H9 (cell line): ENCODE results near the gene ADAMTS6. TPM values are rescaled to one million over a fixed set of nuclear protein-coding genes. Genes with fewer than 3 reads are reported as not detected.

ENCODE experiments used
- DNase-seq: peaks from one replicate; pipeline ENCODE4 v3.0.0-alpha.2; 2017
- H2AFZ ChIP-seq: one replicate; pipeline ENCODE4 v1.6.1; 2013; ENCODE audit warnings: mild to moderate bottlenecking, low read length, control low read depth, moderate library complexity
- H2AK5ac ChIP-seq: 2 replicates; pipeline ENCODE4 v1.6.1; 2013; ENCODE audit warnings: low read length, control low read depth, mixed read lengths; ENCODE audit not compliant: insufficient read length
- H2BK120ac ChIP-seq: one replicate; pipeline ENCODE4 v1.6.1; 2013; ENCODE audit warnings: low read depth, mild to moderate bottlenecking, low read length, control low read depth, inconsistent platforms; ENCODE audit not compliant: poor library complexity, severe bottlenecking
- H2BK12ac ChIP-seq: 2 replicates; pipeline ENCODE4 v1.6.1; 2013; ENCODE audit warnings: low read length, control low read depth, mixed read lengths, low read depth; ENCODE audit not compliant: insufficient read length
- H2BK15ac ChIP-seq: 2 replicates; pipeline ENCODE4 v1.6.1; 2013; ENCODE audit warnings: low read depth, low read length, control low read depth
- H2BK20ac ChIP-seq: one replicate; pipeline ENCODE4 v1.6.1; 2013; ENCODE audit warnings: low read depth, mild to moderate bottlenecking, low read length, control low read depth, inconsistent platforms; ENCODE audit not compliant: poor library complexity, severe bottlenecking
- H2BK5ac ChIP-seq: 2 replicates; pipeline ENCODE4 v1.6.1; 2013; ENCODE audit warnings: low read length, control low read depth, mixed read lengths; ENCODE audit not compliant: insufficient read length
- H3K14ac ChIP-seq: 2 replicates; pipeline ENCODE4 v1.6.1; 2013; ENCODE audit warnings: low read length, control low read depth; ENCODE audit not compliant: insufficient read depth
- H3K18ac ChIP-seq: 2 replicates; pipeline ENCODE4 v1.6.1; 2013; ENCODE audit warnings: low read depth, mild to moderate bottlenecking, mixed read lengths, low read length, control low read depth; ENCODE audit not compliant: insufficient read length
- H3K23ac ChIP-seq: 2 replicates; pipeline ENCODE4 v1.6.1; 2013; ENCODE audit warnings: low read length, control low read depth, mixed read lengths, low read depth; ENCODE audit not compliant: insufficient read length
- H3K23me2 ChIP-seq: 2 replicates; pipeline ENCODE4 v1.6.1; 2013; ENCODE audit warnings: low read depth, mild to moderate bottlenecking, mixed read lengths, low read length, control low read depth; ENCODE audit not compliant: insufficient read length, poor library complexity, severe bottlenecking
- H3K27ac ChIP-seq: 2 replicates; pipeline ENCODE4 v1.5.1; 2013; ENCODE audit warnings: low read length, control low read depth, mixed read lengths, low read depth; ENCODE audit not compliant: insufficient read length
- H3K27me3 ChIP-seq: 2 replicates; pipeline ENCODE4 v1.6.1; 2013; ENCODE audit warnings: low read length, control low read depth, inconsistent platforms; ENCODE audit not compliant: insufficient read depth
- H3K4ac ChIP-seq: 2 replicates; pipeline ENCODE4 v1.6.1; 2013; ENCODE audit warnings: low read depth, mild to moderate bottlenecking, control low read depth, inconsistent platforms, low read length, moderate library complexity
- H3K4me1 ChIP-seq: 2 replicates; pipeline ENCODE4 v1.6.1; 2013; ENCODE audit warnings: low read length, control low read depth, inconsistent platforms; ENCODE audit not compliant: insufficient read depth
- H3K4me2 ChIP-seq: 2 replicates; pipeline ENCODE4 v1.6.1; 2013; ENCODE audit warnings: low read length, control low read depth, mixed read lengths; ENCODE audit not compliant: insufficient read length, insufficient read depth
- H3K56ac ChIP-seq: 2 replicates; pipeline ENCODE4 v1.6.1; 2013; ENCODE audit warnings: low read depth, mild to moderate bottlenecking, mixed read lengths, low read length, control low read depth; ENCODE audit not compliant: insufficient read length
- H3K79me1 ChIP-seq: 2 replicates; pipeline ENCODE4 v1.6.1; 2013; ENCODE audit warnings: low read depth, mild to moderate bottlenecking, moderate library complexity, low read length, control low read depth, inconsistent platforms; ENCODE audit not compliant: insufficient read depth, poor library complexity, severe bottlenecking
- H3K79me2 ChIP-seq: 2 replicates; pipeline ENCODE4 v1.6.1; 2013; ENCODE audit warnings: low read length, control low read depth, inconsistent platforms; ENCODE audit not compliant: insufficient read depth
- H3K9ac ChIP-seq: 2 replicates; pipeline ENCODE4 v1.6.1; 2013; ENCODE audit warnings: low read length, control low read depth, mixed read lengths; ENCODE audit not compliant: insufficient read length; ENCODE audit errors: extremely low read depth
- H3K9me3 ChIP-seq: one replicate; pipeline ENCODE4 v1.6.1; 2013; ENCODE audit warnings: low read depth, low read length, inconsistent platforms; ENCODE audit not compliant: control insufficient read depth
- H3T11ph ChIP-seq: one replicate; pipeline ENCODE4 v1.6.1; 2013; ENCODE audit warnings: mild to moderate bottlenecking, low read length, control low read depth, inconsistent platforms
- H4K20me1 ChIP-seq: one replicate; pipeline ENCODE4 v1.6.1; 2013; ENCODE audit not compliant: control insufficient read depth, insufficient read length, insufficient read depth
- H4K5ac ChIP-seq: 2 replicates; pipeline ENCODE4 v1.6.1; 2013; ENCODE audit warnings: low read depth, mild to moderate bottlenecking, mixed read lengths, low read length, control low read depth; ENCODE audit not compliant: insufficient read length
- H4K8ac ChIP-seq: replicated peaks from 2 replicates; pipeline ENCODE4 v1.6.1; 2013; ENCODE audit warnings: low read length, control low read depth, mixed read lengths, low read depth; ENCODE audit not compliant: insufficient read length
- H4K91ac ChIP-seq: 2 replicates; pipeline ENCODE4 v1.6.1; 2013; ENCODE audit warnings: low read depth, mild to moderate bottlenecking, moderate library complexity, mixed read lengths, low read length, control low read depth; ENCODE audit not compliant: insufficient read length
- H3K27ac Mint-ChIP-seq, 3 experiments: 2 replicates in 2 of 3; 3 replicates in 1 of 3; pipeline ENCODE4 v1.8.0; 2020 to 2021; ENCODE audit warnings: mixed read lengths in 3 of 3, mild to moderate bottlenecking in 1 of 3, moderate library complexity in 1 of 3
- H3K27me3 Mint-ChIP-seq: 2 replicates; pipeline ENCODE4 v1.8.0; 2021; ENCODE audit warnings: low read depth, mild to moderate bottlenecking, moderate library complexity, mixed read lengths
- H3K36me3 Mint-ChIP-seq, 3 experiments: 2 replicates in 2 of 3; 3 replicates in 1 of 3; pipeline ENCODE4 v1.8.0; 2020 to 2021; ENCODE audit warnings: low read depth in 3 of 3, mixed read lengths in 3 of 3; ENCODE audit not compliant: insufficient read depth in 1 of 3
- H3K4me1 Mint-ChIP-seq, 2 experiments: 2 replicates each; pipeline ENCODE4 v1.8.0; 2020; ENCODE audit warnings: mixed read lengths in 2 of 2
- H3K4me3 Mint-ChIP-seq, 2 experiments: 2 replicates in 1 of 2; 3 replicates in 1 of 2; pipeline ENCODE4 v1.8.0; 2020 to 2021; ENCODE audit warnings: mild to moderate bottlenecking in 2 of 2, mixed read lengths in 2 of 2, moderate library complexity in 1 of 2
- H3K9me3 Mint-ChIP-seq, 2 experiments: 2 replicates in 1 of 2; 3 replicates in 1 of 2; pipeline ENCODE4 v1.8.0; 2020; ENCODE audit warnings: mild to moderate bottlenecking in 2 of 2, mixed read lengths in 2 of 2, moderate library complexity in 1 of 2
- WGBS: extraction: QIAGEN DNeasy Blood & Tissue Kit; methylation state at CpG from one replicate; pipeline ENCODE4 v1.1.7; 2013; ENCODE audit warnings: missing lambda C conversion rate, low lambda C conversion rate, mixed read lengths; ENCODE audit not compliant: insufficient read length; ENCODE audit errors: extremely low coverage; 5-methylcytosine and 5-hydroxymethylcytosine counted together
- total RNA-seq: library from RNA; stranded (reverse); gene quantifications from 2 replicates; pipeline ENCODE4 v1.2.1, GENCODE V29; 2021
- TF ChIP-seq, protein P1 (sequence below): fragments of 200-600 bp; sonication (generic); conservative IDR thresholded peaks from 3 replicates; pipeline ENCODE4 v1.8.0; 2021; ENCODE audit warnings: antibody characterized with exemption, mild to moderate bottlenecking

ADAMTS6 gene
- total RNA-seq, 1 experiment from 2014 or later, result 0.33 TPM

DNA sequence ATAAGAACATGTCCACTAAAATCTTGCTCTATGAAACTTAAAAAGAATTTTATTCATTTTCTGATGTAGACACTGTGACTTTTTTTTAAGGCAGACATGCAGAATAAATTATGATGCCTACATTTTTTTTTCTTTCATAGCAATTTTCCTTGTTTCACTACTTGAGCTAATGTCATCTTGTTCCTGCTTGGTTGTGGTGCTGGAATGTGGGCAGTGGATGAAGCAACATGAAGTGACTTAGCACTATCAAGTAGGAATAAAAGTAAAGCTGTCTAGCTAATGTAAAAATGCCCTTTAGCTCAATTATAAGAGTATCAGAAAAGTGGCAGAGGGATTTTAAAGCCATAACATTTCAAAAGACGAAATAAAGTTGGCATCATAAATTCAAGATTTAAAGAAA, 191.0 kb downstream of the ADAMTS6 start:
- Histone ChIP-seq H3K4ac (no peak overlapping the region), H4K8ac (no peak overlapping the region), H2AFZ (no peak overlapping the region), H4K20me1 (no peaks in the 10 kb centered on the region), H3K14ac (no peak overlapping the region), H3K18ac (no peak overlapping the region), H2BK5ac (no peak overlapping the region), H3K9me3 (no peaks in the 10 kb centered on the region), H3K27me3 (no peaks in the 10 kb centered on the region), H2BK20ac (no peak overlapping the region), H3K56ac (no peak overlapping the region), H3K23ac (no peak overlapping the region), H3K79me1 (no peaks in the 10 kb centered on the region), H3K79me2 (no peaks in the 10 kb centered on the region), H4K91ac (no peak overlapping the region), H2BK15ac (no peak overlapping the region), H3K4me1 (no peaks in the 10 kb centered on the region), H2AK5ac (no peak overlapping the region), H3K27ac (no peak overlapping the region), H3K4me2 (no peak overlapping the region), H2BK12ac (no peak overlapping the region), H3K23me2 (no peaks in the 10 kb centered on the region), H3K9ac (no peak overlapping the region), H4K5ac (no peak overlapping the region), H2BK120ac (no peak overlapping the region), H3T11ph (no peak overlapping the region)
- H3K4me3 Mint-ChIP-seq, result no peak overlapping the region
- H3K9me3 Mint-ChIP-seq, result no peaks in the 10 kb centered on the region
- WGBS, result no CpG with 5 or more reads among the region's 1 CpG
- no peaks in the 10 kb centered on the region for H3K4me1 Mint-ChIP-seq
- H3K27me3 Mint-ChIP-seq, result no peaks in the 10 kb centered on the region
- TF ChIP-seq, protein P1, sequence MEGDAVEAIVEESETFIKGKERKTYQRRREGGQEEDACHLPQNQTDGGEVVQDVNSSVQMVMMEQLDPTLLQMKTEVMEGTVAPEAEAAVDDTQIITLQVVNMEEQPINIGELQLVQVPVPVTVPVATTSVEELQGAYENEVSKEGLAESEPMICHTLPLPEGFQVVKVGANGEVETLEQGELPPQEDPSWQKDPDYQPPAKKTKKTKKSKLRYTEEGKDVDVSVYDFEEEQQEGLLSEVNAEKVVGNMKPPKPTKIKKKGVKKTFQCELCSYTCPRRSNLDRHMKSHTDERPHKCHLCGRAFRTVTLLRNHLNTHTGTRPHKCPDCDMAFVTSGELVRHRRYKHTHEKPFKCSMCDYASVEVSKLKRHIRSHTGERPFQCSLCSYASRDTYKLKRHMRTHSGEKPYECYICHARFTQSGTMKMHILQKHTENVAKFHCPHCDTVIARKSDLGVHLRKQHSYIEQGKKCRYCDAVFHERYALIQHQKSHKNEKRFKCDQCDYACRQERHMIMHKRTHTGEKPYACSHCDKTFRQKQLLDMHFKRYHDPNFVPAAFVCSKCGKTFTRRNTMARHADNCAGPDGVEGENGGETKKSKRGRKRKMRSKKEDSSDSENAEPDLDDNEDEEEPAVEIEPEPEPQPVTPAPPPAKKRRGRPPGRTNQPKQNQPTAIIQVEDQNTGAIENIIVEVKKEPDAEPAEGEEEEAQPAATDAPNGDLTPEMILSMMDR, result no peak
- DNase-seq, result no peak
- H3K27ac Mint-ChIP-seq, result no peak overlapping the region
- H3K36me3 Mint-ChIP-seq, result no peaks in the 10 kb centered on the region
